ENCODE data around the gene LRRC59. TPM values are rescaled to one million over a fixed set of nuclear protein-coding genes. Genes with fewer than 3 reads are reported as not detected.

The LRRC59 gene
- total and polyA plus RNA-seq, 2 of the 4 experiments (the other 2 are of a cell fraction), result 139 to 233 TPM

GRCh38 chr17:50354198-50354597 lies 43.1 kb downstream of the LRRC59 start:
- no peaks in the 10 kb centered on the region for H3K27me3 ChIP-seq (ENCODE audit: control insufficient read depth, insufficient read depth, low read length)
- no peak overlapping the region for H2BK15ac ChIP-seq (ENCODE audit: low read depth, low read length)
- H3K56ac ChIP-seq (ENCODE audit: extremely low read depth, insufficient read depth, low read length), result no peak overlapping the region
- CTCF ChIA-PET, result no interaction called here
- dilution Hi-C loops (cut with HindIII; ENCODE audit: low sequenced_read_pairs, unreplicated experiment), result no loop called here
- in situ Hi-C loops (cut with MboI; ENCODE audit: low sequenced_read_pairs), result no loop called here
- H3K4me3 ChIP-seq (ENCODE audit: insufficient read depth, low read depth, low read length), result no peak overlapping the region
- H3K18ac ChIP-seq (ENCODE audit: low read depth, low read length), result no peak overlapping the region
- peaks cover 59% of the 10 kb centered on the region for H3K36me3 ChIP-seq (ENCODE audit: control insufficient read depth, insufficient read depth, low read length)
- H3K79me1 ChIP-seq (ENCODE audit: low read depth in 1 of 2, low read length in 2 of 2), result peaks cover 14 to 40% of the 10 kb centered on the region in 2 experiments; a peak in 3 of 4 replicates
- H3K9me1 ChIP-seq (ENCODE audit: insufficient read depth, low read length), result peaks cover 12% of the 10 kb centered on the region; the same call in 1 of the 2 replicates
- no peak overlapping the region for H4K8ac ChIP-seq (ENCODE audit: low read depth in 2 of 2, low read length in 2 of 2)
- WGBS, 2 experiments (ENCODE audit: extremely low coverage in 2 of 2, insufficient read length in 1 of 2), result 91% methylated on average over 6 of the region's 15 CpGs; no CpG with 5 or more reads in 1 of the 2 experiments
- ATAC-seq (ENCODE audit: low read depth), result no peak
- no peak overlapping the region for H3K14ac ChIP-seq (replicated peaks; ENCODE audit: low read depth, low read length)
- no peaks in the 10 kb centered on the region for H3K4me1 ChIP-seq (ENCODE audit: control insufficient read depth, insufficient read depth, low read length)
- no peak overlapping the region for H3K9ac ChIP-seq (ENCODE audit: low read depth, low read length)
- peak overlapping the region; percentile 32 for H2AFZ ChIP-seq (replicated peaks; ENCODE audit: low read length, poor library complexity)
- no peak overlapping the region for H3K4ac ChIP-seq (ENCODE audit: low read depth, low read length)
- no TSS peak for BruUV-seq (replicated peaks)
- H3K23ac ChIP-seq (ENCODE audit: low read depth, low read length), result no peak overlapping the region
- peaks cover 26% of the 10 kb centered on the region for H4K20me1 ChIP-seq (ENCODE audit: insufficient read depth, low read length)
- H3K27ac ChIP-seq (ENCODE audit: insufficient read depth, low read length), result no peak overlapping the region
- H2BK120ac ChIP-seq (ENCODE audit: low read depth, low read length), result no peak overlapping the region
- POLR2A ChIA-PET (ENCODE audit: unreplicated experiment), result no interaction called here
- H3K4me2 ChIP-seq (ENCODE audit: low read depth, low read length), result no peak overlapping the region
- H2BK5ac ChIP-seq (ENCODE audit: low read depth, low read length, poor library complexity, severe bottlenecking), result no peak overlapping the region
- H2BK20ac ChIP-seq (ENCODE audit: low read depth, low read length), result no peak overlapping the region
- DNase-seq, result no peak
- intact Hi-C loops (cut with micrococcal nuclease), result no loop called here
- no peak overlapping the region for H2AK5ac ChIP-seq (ENCODE audit: low read depth, low read length)
- H3K9me3 ChIP-seq (ENCODE audit: control insufficient read depth, insufficient read depth, low read length), result no peaks in the 10 kb centered on the region
- H4K91ac ChIP-seq (ENCODE audit: insufficient read depth, low read depth, low read length), result no peak overlapping the region
- H2AK9ac ChIP-seq (replicated peaks; ENCODE audit: low read depth, low read length, poor library complexity), result no peak overlapping the region
- TF ChIP-seq USF2 (IDR thresholded peaks at IDR 0.05; ENCODE audit: low read depth, low read length) (no peak), RAD21 (IDR thresholded peaks at IDR 0.05; ENCODE audit: low read length) (no peak), MAZ (IDR thresholded peaks at IDR 0.05; ENCODE audit: borderline replicate concordance, low read depth, low read length) (no peak), ELK1 (IDR thresholded peaks at IDR 0.05; ENCODE audit: borderline replicate concordance, low read depth, low read length) (no peak)
- no peak overlapping the region for H4K5ac ChIP-seq (ENCODE audit: low read depth, low read length)
